ENCODE results near the gene UBE2V1. TPM values are rescaled to one million over a fixed set of nuclear protein-coding genes. Genes with fewer than 3 reads are reported as not detected.

UBE2V1 gene
- total and polyA plus RNA-seq, 2 of the 13 experiments (the other 11 are each of a cell fraction or from before 2014, with no cell fraction given), result 81.3 to 132 TPM

DNA sequence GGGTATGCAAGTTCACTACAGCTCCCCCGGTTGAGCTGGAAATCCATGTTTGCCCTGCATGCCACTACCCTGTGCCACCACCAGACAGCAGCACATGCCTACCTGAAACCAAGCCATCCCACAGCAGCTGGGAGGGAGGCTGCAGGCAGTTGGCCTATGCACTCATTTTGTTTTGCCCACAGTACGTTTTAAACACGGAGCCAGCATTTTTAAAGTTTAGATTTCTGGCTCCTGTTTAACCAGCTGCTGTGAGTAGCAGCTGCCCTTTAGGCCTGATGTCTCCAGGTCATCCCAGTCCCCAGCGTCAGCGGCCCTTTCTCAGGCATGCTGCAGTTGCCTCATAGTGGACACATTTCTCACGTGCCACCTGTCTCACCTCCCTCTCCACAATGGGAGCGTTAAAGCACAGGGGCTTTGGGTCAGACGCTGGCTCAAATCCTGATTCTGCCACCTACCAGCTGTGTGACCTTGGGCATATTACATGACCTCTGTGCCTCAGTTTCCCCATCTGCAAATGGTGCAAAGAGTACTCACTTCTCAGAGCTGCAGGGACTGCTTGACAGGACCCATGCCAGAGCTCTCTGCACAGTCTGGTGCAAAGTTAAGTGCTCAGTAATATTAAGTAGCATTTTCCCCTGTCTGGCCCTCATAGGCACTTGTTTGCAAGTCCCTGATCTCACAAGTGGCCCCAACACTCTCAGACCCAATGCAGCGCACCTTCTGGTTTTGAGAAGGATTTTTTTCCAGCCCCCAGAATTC lies 8.2 kb upstream of the UBE2V1 start (continued):
- peak; percentile 23; the same call in 1 of the 2 replicates for TF ChIP-seq LRRFIP1 (CRISPR knock-in tag; conservative IDR thresholded peaks at IDR 0.05)
- TF ChIP-seq ZSCAN20 (CRISPR knock-in tag; IDR thresholded peaks at IDR 0.05; ENCODE audit: borderline replicate concordance), result no peak
- TF ChIP-seq ATF4 (CRISPR knock-in tag; IDR thresholded peaks at IDR 0.05), result 0 out of 4 replicates have a peak, but pooled peaks of 1 of the 2 experiments have one; percentile 27
- TF ChIP-seq ZFP91 (CRISPR knock-in tag; IDR thresholded peaks at IDR 0.05; ENCODE audit: borderline replicate concordance), result peak; percentile 79
- TF ChIP-seq PAXIP1 (CRISPR knock-in tag; conservative IDR thresholded peaks at IDR 0.05), result peak; percentile 40; the same call in 1 of the 2 replicates
- peak; percentile 40 for TF ChIP-seq ZNF619 (CRISPR knock-in tag; IDR thresholded peaks at IDR 0.05)
- no peak for TF ChIP-seq CCAR2 (optimal IDR thresholded peaks at IDR 0.05; ENCODE audit: low read depth, low read length)
- TF ChIP-seq ZNF160 (CRISPR knock-in tag; IDR thresholded peaks at IDR 0.05), result no peak
- no peak for TF ChIP-seq ZSCAN31 (CRISPR knock-in tag; IDR thresholded peaks at IDR 0.05; ENCODE audit: low read depth)
- TF ChIP-seq MED1 (CRISPR knock-in tag; IDR thresholded peaks at IDR 0.05), result peak; percentile 71
- no peak for TF ChIP-seq EP300 (IDR thresholded peaks at IDR 0.05; ENCODE audit: low read depth in 2 of 2, low read length in 2 of 2)
- TF ChIP-seq EP300 (CRISPR knock-in tag; IDR thresholded peaks at IDR 0.05; ENCODE audit: borderline replicate concordance), result no peak
- TF ChIP-seq, protein P1, sequence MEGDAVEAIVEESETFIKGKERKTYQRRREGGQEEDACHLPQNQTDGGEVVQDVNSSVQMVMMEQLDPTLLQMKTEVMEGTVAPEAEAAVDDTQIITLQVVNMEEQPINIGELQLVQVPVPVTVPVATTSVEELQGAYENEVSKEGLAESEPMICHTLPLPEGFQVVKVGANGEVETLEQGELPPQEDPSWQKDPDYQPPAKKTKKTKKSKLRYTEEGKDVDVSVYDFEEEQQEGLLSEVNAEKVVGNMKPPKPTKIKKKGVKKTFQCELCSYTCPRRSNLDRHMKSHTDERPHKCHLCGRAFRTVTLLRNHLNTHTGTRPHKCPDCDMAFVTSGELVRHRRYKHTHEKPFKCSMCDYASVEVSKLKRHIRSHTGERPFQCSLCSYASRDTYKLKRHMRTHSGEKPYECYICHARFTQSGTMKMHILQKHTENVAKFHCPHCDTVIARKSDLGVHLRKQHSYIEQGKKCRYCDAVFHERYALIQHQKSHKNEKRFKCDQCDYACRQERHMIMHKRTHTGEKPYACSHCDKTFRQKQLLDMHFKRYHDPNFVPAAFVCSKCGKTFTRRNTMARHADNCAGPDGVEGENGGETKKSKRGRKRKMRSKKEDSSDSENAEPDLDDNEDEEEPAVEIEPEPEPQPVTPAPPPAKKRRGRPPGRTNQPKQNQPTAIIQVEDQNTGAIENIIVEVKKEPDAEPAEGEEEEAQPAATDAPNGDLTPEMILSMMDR (CRISPR knock-in tag; IDR thresholded peaks at IDR 0.05), result peak; percentile 98
- TF ChIP-seq RAD51 (IDR thresholded peaks at IDR 0.05; ENCODE audit: borderline replicate concordance), result no peak
- TF ChIP-seq RXRB (CRISPR knock-in tag; IDR thresholded peaks at IDR 0.05; ENCODE audit: borderline replicate concordance), result peak; percentile 82
- TF ChIP-seq FOXA1 (IDR thresholded peaks at IDR 0.05), result no peak
- TF ChIP-seq FOXA1 (CRISPR knock-in tag; IDR thresholded peaks at IDR 0.05), result peak; percentile 48; the same call in 1 of the 2 replicates
- no peak for TF ChIP-seq FOXJ3 (CRISPR knock-in tag; IDR thresholded peaks at IDR 0.05; ENCODE audit: borderline replicate concordance)
